Measurements from ENCODE around the gene ASB3.

DNA sequence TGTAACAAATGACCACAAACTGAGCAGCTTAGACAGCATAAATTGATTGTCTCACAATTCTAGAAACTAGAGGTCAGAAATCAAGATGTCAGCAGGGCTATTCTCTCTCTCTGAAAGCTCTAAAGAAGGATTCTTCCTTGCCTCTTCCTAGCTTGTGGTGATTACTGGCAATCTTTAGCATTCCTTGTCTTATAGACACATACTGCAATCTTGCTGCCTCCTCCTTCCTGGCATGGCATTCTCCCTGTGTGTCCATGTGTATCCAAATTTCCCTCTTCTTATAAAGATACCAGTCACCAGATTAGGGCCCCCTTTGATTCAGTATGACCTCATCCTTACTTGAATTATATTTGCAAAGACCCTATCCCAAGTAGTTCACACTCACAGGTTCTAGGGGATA, 2.3 kb downstream of the ASB3 start:
- no peak for TF ChIP-seq GATA2 (IDR thresholded peaks at IDR 0.05; ENCODE audit: low read depth, low read length)
- no peak for TF ChIP-seq GATA3 (IDR thresholded peaks at IDR 0.05; ENCODE audit: low read depth, low read length)
